MCF 10A (cell line): ENCODE results near the gene PLA1A. TPM values are rescaled to one million over a fixed set of nuclear protein-coding genes. Genes with fewer than 3 reads are reported as not detected.

ENCODE experiments used
- BruUV-seq: library from RNA; stranded (reverse); fragments of 400-500 nt; replicated peaks from 2 replicates; lab custom pipeline; 2021; lab: Mats Ljungman, UMichigan
- CTCF ChIA-PET: fragments of 300-600 bp; sonication (Branson Sonifier 250); formaldehyde crosslinking; extraction: SDS; loops from one replicate; lab custom pipeline; 2021; ENCODE audit warnings: antibody characterized with exemption, inconsistent platforms; lab: Yijun Ruan, JAX
- POLR2A ChIA-PET: fragments of 300-600, 350-650 bp; sonication (Branson Sonifier 250); formaldehyde crosslinking; extraction: SDS; loops from one replicate; lab custom pipeline; 2020; ENCODE audit warnings: antibody characterized with exemption, inconsistent platforms; lab: Yijun Ruan, JAX
- DNase-seq: peaks from one replicate; pipeline ENCODE4 v3.0.0-alpha.2; 2018; ENCODE audit not compliant: unreplicated experiment
- H3K27ac Mint-ChIP-seq: one replicate; pipeline ENCODE4 v1.8.0; 2022; ENCODE audit warnings: mild to moderate bottlenecking, low read depth, mixed read lengths; ENCODE audit not compliant: unreplicated experiment
- H3K27me3 Mint-ChIP-seq: one replicate; pipeline ENCODE4 v1.8.0; 2022; ENCODE audit warnings: mixed read lengths; ENCODE audit not compliant: insufficient read depth, unreplicated experiment
- H3K36me3 Mint-ChIP-seq: one replicate; pipeline ENCODE4 v1.8.0; 2022; ENCODE audit warnings: mild to moderate bottlenecking, moderate library complexity, mixed read lengths; ENCODE audit not compliant: insufficient read depth, unreplicated experiment
- H3K4me1 Mint-ChIP-seq: one replicate; pipeline ENCODE4 v1.8.0; 2022; ENCODE audit warnings: mixed read lengths; ENCODE audit not compliant: insufficient read depth, unreplicated experiment
- H3K4me3 Mint-ChIP-seq: one replicate; pipeline ENCODE4 v1.8.0; 2022; ENCODE audit warnings: mild to moderate bottlenecking, moderate library complexity, mixed read lengths; ENCODE audit not compliant: unreplicated experiment
- H3K9me3 Mint-ChIP-seq: one replicate; pipeline ENCODE4 v1.8.0; 2022; ENCODE audit warnings: mixed read lengths; ENCODE audit not compliant: unreplicated experiment
- CTCF ChIP-seq: fragments of 200-600 bp; IDR thresholded peaks from one replicate; pipeline ENCODE4 v1.8.0; 2022; ENCODE audit warnings: antibody characterized with exemption, mild to moderate bottlenecking; ENCODE audit not compliant: unreplicated experiment
- intact Hi-C: fragments of 100-400 bp; cut with micrococcal nuclease; formaldehyde crosslinking; loops from 2 replicates; pipeline ENCODE4 v1.14.1; 2022
- total RNA-seq: library from RNA; stranded (reverse); gene quantifications from 2 replicates; pipeline ENCODE4 v1.2.3, GENCODE V29; 2022

The PLA1A gene
- total RNA-seq, 1 experiment from 2014 or later: not detected

- Mint-ChIP-seq H3K36me3 (no peaks in the 10 kb centered on the region), H3K9me3 (no peaks in the 10 kb centered on the region), H3K4me1 (no peaks in the 10 kb centered on the region), H3K27ac (no peak overlapping the region), H3K4me3 (no peak overlapping the region), H3K27me3 (no peaks in the 10 kb centered on the region)
- no peak for DNase-seq
- intact Hi-C loops: no loop called here
- POLR2A ChIA-PET: no interaction called here
- no TSS peak for BruUV-seq
- CTCF ChIA-PET: interaction anchor here (0.6 kb wide), 1 partner anchor 30 kb away, joined by 3 read pairs; no protein-coding TSS in a partner anchor
- TF ChIP-seq CTCF: no peak
These were observed 43.8 kb upstream of the PLA1A start for GRCh38 chr3:119553823-119554415.

- Mint-ChIP-seq H3K36me3 (no peaks in the 10 kb centered on the region), H3K9me3 (no peaks in the 10 kb centered on the region), H3K4me1 (no peaks in the 10 kb centered on the region), H3K27me3 (no peaks in the 10 kb centered on the region), H3K27ac (no peak overlapping the region), H3K4me3 (no peak overlapping the region)
- intact Hi-C loops: no loop called here
- POLR2A ChIA-PET: no interaction called here
- no TSS peak for BruUV-seq
- CTCF ChIA-PET: interaction anchor here (1.0 kb wide), 1 partner anchor 31 kb away, joined by 3 read pairs; no protein-coding TSS in a partner anchor
- no peak for DNase-seq
- TF ChIP-seq CTCF: no peak
These were observed 42.4 kb upstream of the PLA1A start for GRCh38 chr3:119555309-119555735.

- no peak for TF ChIP-seq CTCF
- intact Hi-C loops: no loop called here
- Mint-ChIP-seq H3K4me1 (no peaks in the 10 kb centered on the region), H3K4me3 (no peak overlapping the region), H3K36me3 (no peaks in the 10 kb centered on the region), H3K9me3 (no peaks in the 10 kb centered on the region), H3K27me3 (no peaks in the 10 kb centered on the region), H3K27ac (no peak overlapping the region)
- BruUV-seq: no TSS peak
- no peak for DNase-seq
- ChIA-PET CTCF (interaction anchor here (1.0 kb wide), 1 partner anchor 31 kb away, joined by 3 read pairs; no protein-coding TSS in a partner anchor), POLR2A (no interaction called here)
These were observed 41.8 kb upstream of the PLA1A start for GRCh38 chr3:119555929-119556328.

- intact Hi-C loops: no loop called here
- no TSS peak for BruUV-seq
- no peak for DNase-seq
- CTCF ChIA-PET: interaction anchor here (0.6 kb wide), 1 partner anchor 1631 kb away, joined by 4 read pairs; no protein-coding TSS in a partner anchor
- POLR2A ChIA-PET: no interaction called here
- Mint-ChIP-seq H3K4me1 (no peaks in the 10 kb centered on the region), H3K9me3 (no peaks in the 10 kb centered on the region), H3K36me3 (no peaks in the 10 kb centered on the region), H3K27ac (no peak overlapping the region), H3K4me3 (no peak overlapping the region), H3K27me3 (no peaks in the 10 kb centered on the region)
- TF ChIP-seq CTCF: no peak
These were observed 40.4 kb upstream of the PLA1A start for GRCh38 chr3:119557192-119557876.
